Measurements from ENCODE around the gene JOSD2. TPM values are rescaled to one million over a fixed set of nuclear protein-coding genes. Genes with fewer than 3 reads are reported as not detected.
A peak's percentile ranks its signal among the peaks of the same experiment; 100 is the strongest.

Gene JOSD2
- total RNA-seq, 1 donor from 2014 or later, result 34.7 TPM

- no peak for TF ChIP-seq CTCF (IDR thresholded peaks at IDR 0.05)
- no peaks in the 10 kb centered on the region for H3K4me1 ChIP-seq
- H3K9me3 ChIP-seq, result no peaks in the 10 kb centered on the region
- DNase-seq, result peak; percentile 23
- intact Hi-C loops (cut with DNase I), result no loop called here
- no peak overlapping the region for H3K27ac ChIP-seq
- ATAC-seq, result peak; percentile 32
- peaks cover 13% of the 10 kb centered on the region for H3K36me3 ChIP-seq
- H3K27me3 ChIP-seq, result no peaks in the 10 kb centered on the region
- H3K4me3 ChIP-seq, result no peak overlapping the region
These were observed 22.4 kb downstream of the JOSD2 start for GRCh38 chr19:50488389-50489194.

- no peak overlapping the region for H3K4me3 ChIP-seq
- H3K27ac ChIP-seq, result no peak overlapping the region
- ATAC-seq (peak; percentile 27), DNase-seq (peak; percentile 72)
- H3K36me3 ChIP-seq, result peaks cover 26% of the 10 kb centered on the region
- no peaks in the 10 kb centered on the region for H3K27me3 ChIP-seq
- TF ChIP-seq CTCF (IDR thresholded peaks at IDR 0.05), result peak; percentile 53
- intact Hi-C loops (cut with DNase I), result no loop called here
- H3K4me1 ChIP-seq, result no peaks in the 10 kb centered on the region
- H3K9me3 ChIP-seq, result no peaks in the 10 kb centered on the region
These were observed 24.0 kb downstream of the JOSD2 start for GRCh38 chr19:50486823-50487515.

- no peak for TF ChIP-seq CTCF (IDR thresholded peaks at IDR 0.05)
- ATAC-seq (no peak), DNase-seq (peak; percentile 57)
- intact Hi-C loops (cut with DNase I), result no loop called here
- no peaks in the 10 kb centered on the region for H3K9me3 ChIP-seq
- H3K36me3 ChIP-seq, result peaks cover 41% of the 10 kb centered on the region
- no peak overlapping the region for H3K4me3 ChIP-seq
- H3K4me1 ChIP-seq, result no peaks in the 10 kb centered on the region
- H3K27me3 ChIP-seq, result no peaks in the 10 kb centered on the region
- H3K27ac ChIP-seq, result no peak overlapping the region
These were observed 25.6 kb downstream of the JOSD2 start for GRCh38 chr19:50485284-50485955.

GRCh38 chr19:50482916-50483315 is 28.1 kb downstream of the JOSD2 start:
- Histone ChIP-seq H3K9me3 (no peaks in the 10 kb centered on the region), H3K27ac (no peak overlapping the region), H3K4me1 (peaks cover 6% of the 10 kb centered on the region), H3K36me3 (peaks cover 57% of the 10 kb centered on the region), H3K27me3 (no peaks in the 10 kb centered on the region), H3K4me3 (no peak overlapping the region)
- no peak for TF ChIP-seq CTCF (IDR thresholded peaks at IDR 0.05)
- DNase-seq (peak; percentile 36), ATAC-seq (no peak)
- intact Hi-C loops (cut with DNase I), result no loop called here

GRCh38 chr19:50482271-50482855 is 28.6 kb downstream of the JOSD2 start:
- Histone ChIP-seq H3K9me3 (no peaks in the 10 kb centered on the region), H3K4me3 (no peak overlapping the region), H3K27me3 (no peaks in the 10 kb centered on the region), H3K36me3 (peaks cover 57% of the 10 kb centered on the region), H3K27ac (no peak overlapping the region), H3K4me1 (peaks cover 11% of the 10 kb centered on the region)
- no peak for TF ChIP-seq CTCF (IDR thresholded peaks at IDR 0.05)
- peak; percentile 58 for DNase-seq
- intact Hi-C loops (cut with DNase I), result no loop called here
- no peak for ATAC-seq
